HL-60 (cell line): ENCODE data around the gene POLD2.

Experiments used
- DNase-seq, 2 experiments: peaks; one replicate each; pipeline ENCODE4 v3.0.0-alpha.2; 2010 to 2020; ENCODE audit warnings: low read depth in 1 of 2, low spot score in 1 of 2
- H3K27ac ChIP-seq: fragments of 250-450 bp; sonication (Bioruptor Pico); replicated peaks from 2 replicates; pipeline ENCODE4 v1.5.1; 2020; ENCODE audit warnings: mild to moderate bottlenecking, moderate library complexity
- H3K27me3 ChIP-seq: fragments of 250-450 bp; sonication (Bioruptor Pico); 2 replicates; pipeline ENCODE4 v1.5.1; 2021; ENCODE audit warnings: mild to moderate bottlenecking, moderate library complexity; ENCODE audit not compliant: insufficient read depth, poor library complexity, severe bottlenecking
- H3K4me3 ChIP-seq: replicated peaks from 2 replicates; pipeline ENCODE4 v1.5.1; 2011; ENCODE audit warnings: mild to moderate bottlenecking, control low read depth, low read length; ENCODE audit not compliant: insufficient read depth
- CTCF ChIP-seq: IDR thresholded peaks from one replicate; pipeline ENCODE4 v1.5.1; 2011; ENCODE audit warnings: low read length, control low read depth, inconsistent platforms; ENCODE audit not compliant: insufficient read depth
- GABPA ChIP-seq: IDR thresholded peaks from 2 replicates; pipeline ENCODE4 v1.6.1; 2012; ENCODE audit warnings: low read depth
- POLR2AphosphoS5 ChIP-seq: IDR thresholded peaks from 2 replicates; pipeline ENCODE4 v1.6.1; 2012; ENCODE audit warnings: low read depth
- SPI1 ChIP-seq: IDR thresholded peaks from 2 replicates; pipeline ENCODE4 v1.6.1; 2012; ENCODE audit warnings: low read depth, mild to moderate bottlenecking, borderline replicate concordance
- TF ChIP-seq, protein P1 (sequence below): IDR thresholded peaks from 2 replicates; pipeline ENCODE4 v1.6.1; 2012; ENCODE audit warnings: low read depth; ENCODE audit not compliant: insufficient replicate concordance

POLD2 gene

GRCh38 chr7:44080686-44081265, 42.6 kb downstream of the POLD2 start:
- H3K27ac ChIP-seq, result peak overlapping the region; percentile 81
- TF ChIP-seq GABPA (no peak), CTCF (no peak), POLR2AphosphoS5 (no peak), SPI1 (no peak)
- TF ChIP-seq, protein P1, sequence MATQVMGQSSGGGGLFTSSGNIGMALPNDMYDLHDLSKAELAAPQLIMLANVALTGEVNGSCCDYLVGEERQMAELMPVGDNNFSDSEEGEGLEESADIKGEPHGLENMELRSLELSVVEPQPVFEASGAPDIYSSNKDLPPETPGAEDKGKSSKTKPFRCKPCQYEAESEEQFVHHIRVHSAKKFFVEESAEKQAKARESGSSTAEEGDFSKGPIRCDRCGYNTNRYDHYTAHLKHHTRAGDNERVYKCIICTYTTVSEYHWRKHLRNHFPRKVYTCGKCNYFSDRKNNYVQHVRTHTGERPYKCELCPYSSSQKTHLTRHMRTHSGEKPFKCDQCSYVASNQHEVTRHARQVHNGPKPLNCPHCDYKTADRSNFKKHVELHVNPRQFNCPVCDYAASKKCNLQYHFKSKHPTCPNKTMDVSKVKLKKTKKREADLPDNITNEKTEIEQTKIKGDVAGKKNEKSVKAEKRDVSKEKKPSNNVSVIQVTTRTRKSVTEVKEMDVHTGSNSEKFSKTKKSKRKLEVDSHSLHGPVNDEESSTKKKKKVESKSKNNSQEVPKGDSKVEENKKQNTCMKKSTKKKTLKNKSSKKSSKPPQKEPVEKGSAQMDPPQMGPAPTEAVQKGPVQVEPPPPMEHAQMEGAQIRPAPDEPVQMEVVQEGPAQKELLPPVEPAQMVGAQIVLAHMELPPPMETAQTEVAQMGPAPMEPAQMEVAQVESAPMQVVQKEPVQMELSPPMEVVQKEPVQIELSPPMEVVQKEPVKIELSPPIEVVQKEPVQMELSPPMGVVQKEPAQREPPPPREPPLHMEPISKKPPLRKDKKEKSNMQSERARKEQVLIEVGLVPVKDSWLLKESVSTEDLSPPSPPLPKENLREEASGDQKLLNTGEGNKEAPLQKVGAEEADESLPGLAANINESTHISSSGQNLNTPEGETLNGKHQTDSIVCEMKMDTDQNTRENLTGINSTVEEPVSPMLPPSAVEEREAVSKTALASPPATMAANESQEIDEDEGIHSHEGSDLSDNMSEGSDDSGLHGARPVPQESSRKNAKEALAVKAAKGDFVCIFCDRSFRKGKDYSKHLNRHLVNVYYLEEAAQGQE, result no peak
- H3K4me3 ChIP-seq, result no peak overlapping the region; the same call in 1 of the 2 replicates
- no peaks in the 10 kb centered on the region for H3K27me3 ChIP-seq
- no peak for DNase-seq

DNA sequence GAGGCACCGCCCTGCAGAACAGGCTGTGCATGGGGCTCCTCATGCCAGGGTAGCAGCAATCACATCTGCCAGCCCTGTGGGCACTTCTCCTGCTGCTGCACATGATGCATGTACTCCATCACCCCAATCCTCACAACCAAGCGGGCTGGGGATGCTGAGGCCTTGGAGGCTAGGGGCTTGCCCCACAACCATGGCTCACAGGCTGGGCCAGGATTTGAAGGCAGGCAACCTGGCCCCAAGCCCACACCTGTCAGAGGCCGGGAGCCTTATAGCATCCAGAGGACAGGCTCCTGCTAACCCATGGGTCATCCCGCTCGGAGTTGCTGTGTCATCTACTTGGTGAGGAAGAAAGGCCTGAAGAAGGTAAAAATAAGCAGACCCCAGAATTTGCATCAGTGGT, 43.2 kb downstream of the POLD2 start:
- no peak for DNase-seq
- TF ChIP-seq, protein P1, result no peak
- TF ChIP-seq CTCF (no peak), SPI1 (no peak)
- H3K4me3 ChIP-seq, result no peak overlapping the region
- H3K27me3 ChIP-seq, result no peaks in the 10 kb centered on the region
- no peak overlapping the region for H3K27ac ChIP-seq

DNA sequence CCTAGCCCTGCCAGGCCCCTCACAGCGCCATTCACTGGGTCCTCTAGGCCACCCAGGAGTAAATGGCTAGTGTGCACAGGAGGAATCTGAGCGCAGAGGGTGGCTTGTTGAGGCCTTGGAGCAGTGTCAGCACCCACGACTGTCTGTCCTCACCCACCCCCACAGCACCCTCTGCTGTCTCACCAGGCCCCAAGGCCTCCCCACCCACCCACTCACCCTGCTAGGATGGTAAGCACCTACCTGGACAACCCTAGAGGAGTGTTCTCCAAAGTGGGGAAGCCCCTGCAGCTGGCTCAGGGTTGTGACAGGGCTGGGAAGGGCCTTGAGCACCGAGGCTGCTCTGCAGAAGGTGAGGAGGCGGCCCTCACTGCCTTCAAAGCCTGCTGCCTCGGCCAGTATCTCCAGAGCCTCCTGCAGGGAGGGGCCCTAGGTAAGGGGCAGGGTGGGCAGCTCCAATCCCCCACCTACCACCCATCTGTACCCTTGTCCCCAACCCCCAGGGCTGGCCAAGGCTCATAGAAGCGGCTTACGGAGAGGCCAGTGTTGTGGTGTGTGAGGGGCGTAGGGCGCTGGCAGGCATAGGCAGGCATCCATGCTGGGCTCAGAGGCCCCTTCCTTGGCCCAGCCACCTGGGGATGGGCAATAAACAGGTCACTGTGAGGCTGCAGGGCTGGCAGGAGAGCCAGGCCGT, 43.9 kb downstream of the POLD2 start:
- Histone ChIP-seq H3K27ac (no peak overlapping the region), H3K27me3 (no peaks in the 10 kb centered on the region), H3K4me3 (no peak overlapping the region)
- TF ChIP-seq SPI1, result no peak
- no peak for TF ChIP-seq GABPA
- no peak for TF ChIP-seq POLR2AphosphoS5
- TF ChIP-seq, protein P1, result no peak
- no peak for TF ChIP-seq CTCF
- DNase-seq, result no peak
